HepG2 (cell line): ENCODE results near the gene S100P. TPM values are rescaled to one million over a fixed set of nuclear protein-coding genes. Genes with fewer than 3 reads are reported as not detected.

Experiments
- ATF5 ChIP-seq: sonication (generic); formaldehyde crosslinking; IDR thresholded peaks from 2 replicates; pipeline ENCODE4 v1.4.0; 2020; ENCODE audit warnings: mild to moderate bottlenecking, low read depth, missing genetic modification reagents
- CBX5 ChIP-seq: sonication (generic); formaldehyde crosslinking; IDR thresholded peaks from 2 replicates; pipeline ENCODE4 v1.4.0; 2020; ENCODE audit warnings: missing genetic modification reagents, borderline replicate concordance
- CEBPB ChIP-seq: IDR thresholded peaks from 2 replicates; pipeline ENCODE4 v1.6.1; 2011; ENCODE audit warnings: low read depth, low read length, improper control_type of control experiment, borderline replicate concordance
- HNF1B ChIP-seq: sonication (generic); formaldehyde crosslinking; IDR thresholded peaks from 2 replicates; pipeline ENCODE4 v1.5.1; 2020; ENCODE audit warnings: mild to moderate bottlenecking, moderate library complexity, missing genetic modification reagents
- SAFB2 ChIP-seq: sonication (generic); formaldehyde crosslinking; IDR thresholded peaks from 2 replicates; pipeline ENCODE4 v1.5.1; 2020; ENCODE audit warnings: missing genetic modification reagents, low read depth, mild to moderate bottlenecking, borderline replicate concordance
- SKIL ChIP-seq: sonication (generic); formaldehyde crosslinking; IDR thresholded peaks from 2 replicates; pipeline ENCODE4 v1.8.0; 2022; ENCODE audit warnings: missing genetic modification reagents, mild to moderate bottlenecking, moderate library complexity, borderline replicate concordance
- STAT6 ChIP-seq: sonication (generic); formaldehyde crosslinking; IDR thresholded peaks from 2 replicates; pipeline ENCODE4 v1.4.0; 2020; ENCODE audit warnings: missing genetic modification reagents, mild to moderate bottlenecking, borderline replicate concordance
- YEATS2 ChIP-seq: sonication (generic); formaldehyde crosslinking; IDR thresholded peaks from 2 replicates; pipeline ENCODE4 v1.4.0; 2020; ENCODE audit warnings: missing genetic modification reagents, borderline replicate concordance
- ZFP91 ChIP-seq: sonication (generic); formaldehyde crosslinking; IDR thresholded peaks from 2 replicates; pipeline ENCODE4 v1.9.0; 2022; ENCODE audit warnings: missing genetic modification reagents, mild to moderate bottlenecking, borderline replicate concordance
- ZNF326 ChIP-seq: sonication (generic); formaldehyde crosslinking; IDR thresholded peaks from 2 replicates; pipeline ENCODE4 v1.4.0; 2020; ENCODE audit warnings: missing genetic modification reagents, borderline replicate concordance
- ZNF335 ChIP-seq: sonication (generic); formaldehyde crosslinking; IDR thresholded peaks from 2 replicates; pipeline ENCODE4 v1.4.0; 2020; ENCODE audit warnings: missing genetic modification reagents
- ZNF383 ChIP-seq: sonication (generic); formaldehyde crosslinking; IDR thresholded peaks from 2 replicates; pipeline ENCODE4 v1.4.0; 2020; ENCODE audit warnings: missing genetic modification reagents, mild to moderate bottlenecking, borderline replicate concordance
- ZNF530 ChIP-seq: sonication (generic); formaldehyde crosslinking; IDR thresholded peaks from 2 replicates; pipeline ENCODE4 v1.5.0; 2020; ENCODE audit warnings: low read depth, mild to moderate bottlenecking, missing genetic modification reagents
- ZNF576 ChIP-seq: sonication (generic); formaldehyde crosslinking; IDR thresholded peaks from 2 replicates; pipeline ENCODE4 v1.4.0; 2020; ENCODE audit warnings: mild to moderate bottlenecking, missing genetic modification reagents
- ZNF766 ChIP-seq: sonication (generic); formaldehyde crosslinking; IDR thresholded peaks from 2 replicates; pipeline ENCODE4 v1.5.0; 2020; ENCODE audit warnings: missing genetic modification reagents, borderline replicate concordance
- ZNF784 ChIP-seq: sonication (generic); formaldehyde crosslinking; IDR thresholded peaks from 2 replicates; pipeline ENCODE4 v1.5.1; 2020; ENCODE audit warnings: missing genetic modification reagents, mild to moderate bottlenecking, borderline replicate concordance
- polyA plus RNA-seq, 8 experiments: library from polyadenylated mRNA; depleted of rRNA in 3 of 8; stranded (reverse) in 7 of 8; unstranded in 1 of 8; fragments of >200 nt; fragmentation: Illumina TruSeq in 4 of 8; extraction: Trizol in 4 of 8; gene quantifications; 2 replicates each; pipeline versions ENCODE4 v1.2.1 to v1.2.3, GENCODE V29; 2011 to 2016; ENCODE audit warnings: low read depth in 4 of 8, missing spikeins in 1 of 8, mixed read lengths in 1 of 8; ENCODE audit not compliant: insufficient read depth in 1 of 8
- total RNA-seq, 5 experiments: library from RNA; depleted of rRNA; stranded (reverse); fragments of >200 nt; fragmentation: Illumina TruSeq; extraction: Trizol; gene quantifications; 2 replicates each; pipeline ENCODE4 v1.2.3, GENCODE V29; 2016; ENCODE audit warnings: low read depth in 1 of 5

Gene S100P
- total and polyA plus RNA-seq, 2 of the 13 experiments (the other 11 are each of a cell fraction or from before 2014, with no cell fraction given): 278 to 1,649 TPM

GRCh38 chr4:6733358-6734164 is 39.9 kb downstream of the S100P start (continued):
- peak; percentile 56; the same call in 1 of the 2 replicates for TF ChIP-seq SKIL (CRISPR knock-in tag)
- no peak; the same call in 1 of the 2 replicates for TF ChIP-seq CBX5 (CRISPR knock-in tag)
- TF ChIP-seq ZNF383 (CRISPR knock-in tag): no peak
- TF ChIP-seq ZNF335 (CRISPR knock-in tag): peak; percentile 64; the same call in 1 of the 2 replicates
- 0 out of 2 replicates have a peak, but pooled peaks have one; percentile 11 for TF ChIP-seq ZNF576 (CRISPR knock-in tag)
- no peak for TF ChIP-seq ATF5 (CRISPR knock-in tag)
- no peak; the same call in 1 of the 2 replicates for TF ChIP-seq ZFP91 (CRISPR knock-in tag)
- TF ChIP-seq ZNF784 (CRISPR knock-in tag): 0 out of 2 replicates have a peak, but pooled peaks have one; percentile 50
- no peak for TF ChIP-seq ZNF766 (CRISPR knock-in tag)
- no peak for TF ChIP-seq ZNF326 (CRISPR knock-in tag)
- TF ChIP-seq YEATS2: no peak
- peak; percentile 89; the same call in 1 of the 2 replicates for TF ChIP-seq STAT6 (CRISPR knock-in tag)
- peak; percentile 67; the same call in 1 of the 2 replicates for TF ChIP-seq CEBPB
- TF ChIP-seq SAFB2 (CRISPR knock-in tag): peak; percentile 40; the same call in 1 of the 2 replicates
- TF ChIP-seq ZNF530: no peak
- TF ChIP-seq HNF1B (CRISPR knock-in tag): peak; percentile 69
